HG03521 (cell line): ENCODE measurements around the gene RAMP2.
"Not testable (repeated sequence)": the region's sequence is repeated elsewhere in the genome, so short reads cannot be mapped to it uniquely, and the experiment has no call there.

Experiments used
- ATAC-seq: cut with Tn5 transposase; IDR thresholded peaks from one replicate; pipeline ENCODE4 v1.9.1; 2021; ENCODE audit warnings: mild to moderate bottlenecking, moderate library complexity; ENCODE audit not compliant: unreplicated experiment

Gene RAMP2, protein sequence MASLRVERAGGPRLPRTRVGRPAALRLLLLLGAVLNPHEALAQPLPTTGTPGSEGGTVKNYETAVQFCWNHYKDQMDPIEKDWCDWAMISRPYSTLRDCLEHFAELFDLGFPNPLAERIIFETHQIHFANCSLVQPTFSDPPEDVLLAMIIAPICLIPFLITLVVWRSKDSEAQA

GRCh38 chr17:42760652-42761581, at the start of gene RAMP2:
Gene RAMP2, plus strand, starts transcription at chr17:42761227. Its CDS starts 35 bp downstream, at chr17:42761262.
- ATAC-seq, result no peak

DNA sequence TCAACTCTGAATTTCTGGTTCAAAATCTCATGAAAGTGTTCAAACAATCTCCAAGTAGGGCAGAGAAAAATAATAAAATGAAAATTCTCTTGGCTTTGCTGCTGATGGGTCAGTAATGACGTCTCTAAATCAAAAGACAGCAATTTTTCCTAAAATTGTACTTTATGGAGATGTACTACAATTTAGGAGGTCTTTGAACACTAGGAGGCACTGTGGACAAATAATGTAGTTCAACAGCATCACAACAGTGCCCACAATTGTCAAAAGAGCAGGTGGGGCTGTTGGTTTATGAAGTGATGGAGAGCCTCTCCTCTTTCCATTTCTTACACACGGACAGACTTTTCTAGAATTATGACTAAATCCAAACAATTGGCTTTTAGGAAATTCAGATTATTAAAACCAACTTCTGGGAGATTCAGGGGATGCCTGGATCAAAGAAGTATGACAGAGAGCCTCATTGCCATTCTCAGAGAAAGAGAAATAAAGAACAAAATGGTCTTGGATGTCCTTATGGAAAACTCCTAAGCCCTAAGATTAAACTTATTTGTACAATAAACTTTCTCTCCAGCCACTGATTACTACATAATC, 39.9 kb upstream of the RAMP2 start:
- ATAC-seq, result no peak

GRCh38 chr17:42723636-42724035, 37.4 kb upstream of the RAMP2 start:
- ATAC-seq, result no peak

DNA sequence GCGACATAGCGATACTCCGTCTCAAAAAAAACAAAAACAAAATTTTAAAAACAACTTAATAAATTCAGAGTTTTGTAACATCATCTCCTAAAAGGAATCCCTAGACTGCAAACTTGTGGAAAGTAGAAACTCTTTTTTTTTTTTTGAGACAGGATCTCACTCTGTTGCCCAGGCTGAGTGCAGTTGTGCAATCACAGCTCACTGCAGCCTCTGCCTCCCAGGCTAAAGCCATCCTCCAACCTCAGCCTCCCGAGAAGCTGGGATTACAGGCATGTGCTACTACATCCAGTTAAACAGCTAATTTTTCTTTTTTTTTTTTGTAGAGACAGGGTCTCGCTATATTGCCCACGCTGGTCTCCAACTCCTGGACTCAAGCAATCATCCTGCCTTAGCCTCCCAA, 35.9 kb upstream of the RAMP2 start:
- ATAC-seq, result no peak

- ATAC-seq, result no peak
These were observed 20.3 kb upstream of the RAMP2 start for GRCh38 chr17:42740699-42741098.

GRCh38 chr17:42742916-42743315, 18.1 kb upstream of the RAMP2 start:
- not testable (repeated sequence) for ATAC-seq

- no peak for ATAC-seq
These were observed 17.3 kb upstream of the RAMP2 start for GRCh38 chr17:42743595-42744282.

GRCh38 chr17:42744283-42744805, 16.7 kb upstream of the RAMP2 start:
- peak; percentile 52 for ATAC-seq

DNA sequence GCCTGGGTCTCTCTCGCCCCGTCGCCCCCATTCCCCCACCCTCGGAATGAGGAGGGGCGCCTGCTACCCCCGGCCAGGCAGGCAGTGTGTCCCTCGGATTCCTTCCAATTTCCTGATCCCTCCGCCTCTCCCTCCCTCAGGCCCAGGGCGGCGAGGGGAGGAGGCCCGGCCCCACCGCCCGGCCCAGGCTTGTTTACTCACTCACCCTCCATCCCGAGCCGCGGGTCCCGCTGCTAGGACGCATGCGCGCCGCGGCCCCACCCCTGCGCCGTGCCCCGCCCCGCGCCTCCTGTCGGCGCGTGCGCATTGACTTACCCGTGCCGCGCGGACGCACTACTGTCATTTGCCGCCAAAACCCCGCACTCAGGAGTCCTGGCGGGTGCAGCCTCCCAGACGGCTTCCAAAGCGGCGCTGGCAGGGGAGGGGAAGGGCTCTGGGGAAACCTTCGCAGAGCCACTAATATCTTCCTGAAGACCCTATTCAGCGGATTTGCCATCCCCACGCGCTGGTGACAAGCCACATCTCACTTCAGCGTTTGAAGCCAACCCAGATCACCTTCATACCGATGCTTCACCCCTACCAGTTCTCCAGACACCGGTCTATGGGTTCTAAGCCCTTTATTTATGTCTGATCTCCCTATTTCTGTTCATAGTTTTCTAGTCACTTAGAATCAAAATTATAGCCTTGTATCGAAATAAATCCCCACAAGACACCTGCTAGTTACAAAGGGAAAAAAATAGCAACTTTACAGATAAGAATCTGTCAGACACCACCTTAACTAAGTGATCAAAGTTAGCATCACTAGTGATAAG, 16.0 kb upstream of the RAMP2 start, which contains the start of gene EZH1:
Gene EZH1, minus strand, starts transcription at position 235 of the 812 bp plus-strand sequence. CDS start 16,099 bp downstream, outside the sequence.
- peak; percentile 86 for ATAC-seq

- ATAC-seq, result no peak
These were observed 12.7 kb upstream of the RAMP2 start for GRCh38 chr17:42748202-42748907.

- ATAC-seq, result no peak
These were observed 11.9 kb upstream of the RAMP2 start for GRCh38 chr17:42748908-42749798.

- no peak for ATAC-seq
These were observed 10.2 kb upstream of the RAMP2 start for GRCh38 chr17:42750739-42751344.

GRCh38 chr17:42751628-42752027, 9.4 kb upstream of the RAMP2 start:
- ATAC-seq, result no peak

GRCh38 chr17:42754782-42755181, 6.2 kb upstream of the RAMP2 start:
- no peak for ATAC-seq

- ATAC-seq, result no peak
These were observed 910 bp upstream of the RAMP2 start for GRCh38 chr17:42759982-42760651.

DNA sequence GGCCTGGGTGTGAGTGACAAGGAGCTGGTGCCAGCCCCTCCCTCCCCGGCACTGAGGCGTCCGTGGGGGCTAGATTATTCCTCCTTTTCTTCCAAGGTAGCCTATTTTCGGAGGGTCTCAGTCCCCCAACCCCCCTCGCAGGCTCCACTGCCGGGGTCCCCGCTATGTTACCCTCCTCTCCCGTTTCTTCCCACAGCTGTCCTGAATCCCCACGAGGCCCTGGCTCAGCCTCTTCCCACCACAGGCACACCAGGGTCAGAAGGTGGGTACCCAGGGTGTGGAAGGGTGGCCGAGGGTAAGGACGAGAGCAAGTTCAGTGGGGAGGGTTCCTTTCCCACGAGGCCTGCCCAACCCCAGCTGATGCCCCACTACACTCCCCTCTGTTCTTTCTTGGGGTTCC, 611 bp downstream of the RAMP2 start:
- ATAC-seq, result no peak

GRCh38 chr17:42766124-42766523, 5.1 kb downstream of the RAMP2 start:
- ATAC-seq, result no peak
